K562 (cell line): ENCODE measurements around the gene C16orf96. TPM values are rescaled to one million over a fixed set of nuclear protein-coding genes. Genes with fewer than 3 reads are reported as not detected.

Experiments used
- ELF2 ChIP-seq: fragments of 250-450 bp; sonication (Bioruptor Pico); IDR thresholded peaks from 2 replicates; pipeline ENCODE4 v1.5.0; 2021; ENCODE audit warnings: mild to moderate bottlenecking
- JUNB ChIP-seq: fragments of 450-650 bp; formaldehyde crosslinking; conservative IDR thresholded peaks from 2 replicates; pipeline ENCODE4 v1.4.0; 2020; ENCODE audit warnings: mild to moderate bottlenecking
- MCM7 ChIP-seq, 2 experiments: fragments of 450-650 bp; IDR thresholded peaks; 2 replicates each; pipeline ENCODE4 v1.6.1; 2016 to 2018
- NR2C2 ChIP-seq, 2 experiments: fragments of 200-800 bp in 1 of 2; sonication (Bioruptor generic) in 1 of 2; sonication (generic) in 1 of 2; formaldehyde crosslinking in 1 of 2; IDR thresholded peaks; 2 replicates each; pipeline versions ENCODE4 v1.6.1 to v1.8.0; 2016 to 2022; ENCODE audit warnings: mild to moderate bottlenecking in 1 of 2, missing compliant biosample characterization in 1 of 2, missing genetic modification characterization in 1 of 2, missing genetic modification reagents in 1 of 2
- SMARCC2 ChIP-seq: fragments of 450-650 bp; IDR thresholded peaks from 2 replicates; pipeline ENCODE4 v1.6.1; 2017; ENCODE audit warnings: antibody characterized with exemption, moderate library complexity, mild to moderate bottlenecking, low read depth
- TBP ChIP-seq: optimal IDR thresholded peaks from 2 replicates; pipeline ENCODE3; 2011; ENCODE audit warnings: low read depth, low read length, improper control_type of control experiment
- ZNF23 ChIP-seq: fragments of 250-450 bp; sonication (Bioruptor Pico); IDR thresholded peaks from 2 replicates; pipeline ENCODE4 v1.4.0; 2020; ENCODE audit warnings: mild to moderate bottlenecking
- polyA plus RNA-seq, 8 experiments: library from polyadenylated mRNA; depleted of rRNA in 4 of 8; stranded (reverse) in 5 of 8; unstranded in 3 of 8; fragments of >200 nt; fragmentation: Nextera tagmentation in 2 of 8; fragmentation: Illumina TruSeq in 1 of 8; extraction: Ambion mirVana in 2 of 8; extraction: Trizol in 1 of 8; gene quantifications; 2 replicates each; pipeline versions ENCODE4 v1.2.1 to v1.2.3, GENCODE V29; 2011 to 2014; ENCODE audit warnings: inconsistent platforms in 1 of 8, missing spikeins in 1 of 8
- total RNA-seq, 7 experiments: library from RNA; depleted of rRNA in 6 of 7; stranded (reverse); fragments of >200 nt in 6 of 7; fragmentation: Illumina TruSeq in 2 of 7; extraction: Trizol in 2 of 7; gene quantifications; 2 replicates each; pipeline versions ENCODE4 v1.2.1 to v1.2.3, GENCODE V29; 2011 to 2021; ENCODE audit warnings: low replicate concordance in 1 of 7
- TF ChIP-seq, protein P1 (sequence below): sonication (generic); formaldehyde crosslinking; IDR thresholded peaks from 2 replicates; pipeline ENCODE4 v1.8.0; 2022; ENCODE audit warnings: mild to moderate bottlenecking, missing genetic modification reagents
- TF ChIP-seq, protein P2 (sequence below): fragments of 250-450 bp; sonication (Bioruptor Pico); IDR thresholded peaks from 2 replicates; pipeline ENCODE4 v1.5.0; 2020; ENCODE audit warnings: mild to moderate bottlenecking, borderline replicate concordance
- TF ChIP-seq, protein P3 (sequence below): sonication (generic); formaldehyde crosslinking; IDR thresholded peaks from 2 replicates; pipeline ENCODE4 v1.4.0; 2020; ENCODE audit warnings: mild to moderate bottlenecking, missing genetic modification reagents
- TF ChIP-seq, protein P4 (sequence below): sonication (generic); formaldehyde crosslinking; IDR thresholded peaks from 2 replicates; pipeline ENCODE4 v1.8.1; 2023; ENCODE audit warnings: mild to moderate bottlenecking, missing genetic modification reagents
- TF ChIP-seq, protein P5 (sequence below), 2 experiments: IDR thresholded peaks; 2 replicates each; pipeline ENCODE4 v1.6.1; 2011; ENCODE audit warnings: borderline replicate concordance in 1 of 2, control low read depth in 1 of 2, low read depth in 1 of 2, low read length in 1 of 2, mild to moderate bottlenecking in 1 of 2, mixed read lengths in 1 of 2, moderate library complexity in 1 of 2; ENCODE audit not compliant: insufficient read depth in 1 of 2, insufficient read length in 1 of 2, poor library complexity in 1 of 2, severe bottlenecking in 1 of 2; ENCODE audit errors: extremely low read depth in 1 of 2

C16orf96 gene
- total and polyA plus RNA-seq, 9 of the 15 experiments (the other 6 are each of a cell fraction or from before 2014, with no cell fraction given), result not detected

DNA sequence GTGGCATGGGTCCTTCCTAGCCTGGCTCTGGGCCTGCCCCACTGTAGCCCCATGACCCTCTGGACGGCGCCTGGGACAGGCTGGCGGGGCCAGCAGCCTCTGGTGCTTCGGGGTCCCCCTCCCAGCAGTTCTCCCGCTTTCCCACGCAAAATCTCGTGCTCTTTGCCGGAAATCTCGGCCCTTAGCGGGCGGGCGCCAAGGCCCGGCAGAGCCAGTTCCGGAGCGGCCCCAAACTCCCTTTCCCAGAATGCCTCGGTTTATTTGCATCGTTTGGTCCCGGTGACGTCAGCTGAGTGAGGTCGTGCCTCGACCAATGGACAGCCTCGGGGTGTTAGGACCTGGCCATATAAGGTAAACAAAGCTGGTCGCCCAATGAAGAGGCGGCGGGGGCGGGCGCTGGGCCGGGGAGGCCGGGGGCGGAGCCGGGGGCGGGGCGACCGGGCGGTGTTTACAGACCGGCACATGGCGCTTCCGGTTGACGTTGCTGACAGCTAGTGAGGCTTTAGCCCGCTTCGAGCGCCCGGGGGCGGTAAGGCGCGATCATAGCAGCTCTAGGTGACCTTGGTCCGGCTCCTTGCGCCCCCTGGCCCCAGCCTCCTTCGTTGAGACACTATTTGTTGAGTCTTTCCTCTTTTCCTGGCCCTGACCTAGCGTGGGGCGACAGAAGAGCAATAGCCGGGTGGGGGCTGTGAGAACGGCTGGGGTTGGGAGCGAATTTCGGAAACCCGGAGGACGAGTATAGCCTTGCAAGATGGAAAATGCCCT is 60.1 kb downstream of the C16orf96 start (continued):
- 0 out of 4 replicates have a peak, but pooled peaks of 1 of the 2 experiments have one; percentile 6 for TF ChIP-seq MCM7 (IDR thresholded peaks at IDR 0.05)
- no peak for TF ChIP-seq ZNF23 (CRISPR knock-in tag)
- TF ChIP-seq, protein P1, sequence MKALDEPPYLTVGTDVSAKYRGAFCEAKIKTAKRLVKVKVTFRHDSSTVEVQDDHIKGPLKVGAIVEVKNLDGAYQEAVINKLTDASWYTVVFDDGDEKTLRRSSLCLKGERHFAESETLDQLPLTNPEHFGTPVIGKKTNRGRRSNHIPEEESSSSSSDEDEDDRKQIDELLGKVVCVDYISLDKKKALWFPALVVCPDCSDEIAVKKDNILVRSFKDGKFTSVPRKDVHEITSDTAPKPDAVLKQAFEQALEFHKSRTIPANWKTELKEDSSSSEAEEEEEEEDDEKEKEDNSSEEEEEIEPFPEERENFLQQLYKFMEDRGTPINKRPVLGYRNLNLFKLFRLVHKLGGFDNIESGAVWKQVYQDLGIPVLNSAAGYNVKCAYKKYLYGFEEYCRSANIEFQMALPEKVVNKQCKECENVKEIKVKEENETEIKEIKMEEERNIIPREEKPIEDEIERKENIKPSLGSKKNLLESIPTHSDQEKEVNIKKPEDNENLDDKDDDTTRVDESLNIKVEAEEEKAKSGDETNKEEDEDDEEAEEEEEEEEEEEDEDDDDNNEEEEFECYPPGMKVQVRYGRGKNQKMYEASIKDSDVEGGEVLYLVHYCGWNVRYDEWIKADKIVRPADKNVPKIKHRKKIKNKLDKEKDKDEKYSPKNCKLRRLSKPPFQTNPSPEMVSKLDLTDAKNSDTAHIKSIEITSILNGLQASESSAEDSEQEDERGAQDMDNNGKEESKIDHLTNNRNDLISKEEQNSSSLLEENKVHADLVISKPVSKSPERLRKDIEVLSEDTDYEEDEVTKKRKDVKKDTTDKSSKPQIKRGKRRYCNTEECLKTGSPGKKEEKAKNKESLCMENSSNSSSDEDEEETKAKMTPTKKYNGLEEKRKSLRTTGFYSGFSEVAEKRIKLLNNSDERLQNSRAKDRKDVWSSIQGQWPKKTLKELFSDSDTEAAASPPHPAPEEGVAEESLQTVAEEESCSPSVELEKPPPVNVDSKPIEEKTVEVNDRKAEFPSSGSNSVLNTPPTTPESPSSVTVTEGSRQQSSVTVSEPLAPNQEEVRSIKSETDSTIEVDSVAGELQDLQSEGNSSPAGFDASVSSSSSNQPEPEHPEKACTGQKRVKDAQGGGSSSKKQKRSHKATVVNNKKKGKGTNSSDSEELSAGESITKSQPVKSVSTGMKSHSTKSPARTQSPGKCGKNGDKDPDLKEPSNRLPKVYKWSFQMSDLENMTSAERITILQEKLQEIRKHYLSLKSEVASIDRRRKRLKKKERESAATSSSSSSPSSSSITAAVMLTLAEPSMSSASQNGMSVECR (CRISPR knock-in tag), result peak; percentile 81
- no peak for TF ChIP-seq JUNB
- TF ChIP-seq ELF2 (CRISPR knock-in tag), result 0 out of 2 replicates have a peak, but pooled peaks have one; percentile 25
- TF ChIP-seq, protein P2, sequence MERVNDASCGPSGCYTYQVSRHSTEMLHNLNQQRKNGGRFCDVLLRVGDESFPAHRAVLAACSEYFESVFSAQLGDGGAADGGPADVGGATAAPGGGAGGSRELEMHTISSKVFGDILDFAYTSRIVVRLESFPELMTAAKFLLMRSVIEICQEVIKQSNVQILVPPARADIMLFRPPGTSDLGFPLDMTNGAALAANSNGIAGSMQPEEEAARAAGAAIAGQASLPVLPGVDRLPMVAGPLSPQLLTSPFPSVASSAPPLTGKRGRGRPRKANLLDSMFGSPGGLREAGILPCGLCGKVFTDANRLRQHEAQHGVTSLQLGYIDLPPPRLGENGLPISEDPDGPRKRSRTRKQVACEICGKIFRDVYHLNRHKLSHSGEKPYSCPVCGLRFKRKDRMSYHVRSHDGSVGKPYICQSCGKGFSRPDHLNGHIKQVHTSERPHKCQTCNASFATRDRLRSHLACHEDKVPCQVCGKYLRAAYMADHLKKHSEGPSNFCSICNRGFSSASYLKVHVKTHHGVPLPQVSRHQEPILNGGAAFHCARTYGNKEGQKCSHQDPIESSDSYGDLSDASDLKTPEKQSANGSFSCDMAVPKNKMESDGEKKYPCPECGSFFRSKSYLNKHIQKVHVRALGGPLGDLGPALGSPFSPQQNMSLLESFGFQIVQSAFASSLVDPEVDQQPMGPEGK (CRISPR knock-in tag), result peak; percentile 53; the same call in 1 of the 2 replicates
- TF ChIP-seq, protein P3, sequence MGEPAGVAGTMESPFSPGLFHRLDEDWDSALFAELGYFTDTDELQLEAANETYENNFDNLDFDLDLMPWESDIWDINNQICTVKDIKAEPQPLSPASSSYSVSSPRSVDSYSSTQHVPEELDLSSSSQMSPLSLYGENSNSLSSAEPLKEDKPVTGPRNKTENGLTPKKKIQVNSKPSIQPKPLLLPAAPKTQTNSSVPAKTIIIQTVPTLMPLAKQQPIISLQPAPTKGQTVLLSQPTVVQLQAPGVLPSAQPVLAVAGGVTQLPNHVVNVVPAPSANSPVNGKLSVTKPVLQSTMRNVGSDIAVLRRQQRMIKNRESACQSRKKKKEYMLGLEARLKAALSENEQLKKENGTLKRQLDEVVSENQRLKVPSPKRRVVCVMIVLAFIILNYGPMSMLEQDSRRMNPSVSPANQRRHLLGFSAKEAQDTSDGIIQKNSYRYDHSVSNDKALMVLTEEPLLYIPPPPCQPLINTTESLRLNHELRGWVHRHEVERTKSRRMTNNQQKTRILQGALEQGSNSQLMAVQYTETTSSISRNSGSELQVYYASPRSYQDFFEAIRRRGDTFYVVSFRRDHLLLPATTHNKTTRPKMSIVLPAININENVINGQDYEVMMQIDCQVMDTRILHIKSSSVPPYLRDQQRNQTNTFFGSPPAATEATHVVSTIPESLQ (CRISPR knock-in tag), result 0 out of 2 replicates have a peak, but pooled peaks have one; percentile 68
- TF ChIP-seq NR2C2 (CRISPR knock-in tag; IDR thresholded peaks at IDR 0.05), result no peak
- TF ChIP-seq NR2C2 (tag; IDR thresholded peaks at IDR 0.05), result peak; percentile 90
- TF ChIP-seq TBP, result peak; percentile 69
- TF ChIP-seq, protein P4, sequence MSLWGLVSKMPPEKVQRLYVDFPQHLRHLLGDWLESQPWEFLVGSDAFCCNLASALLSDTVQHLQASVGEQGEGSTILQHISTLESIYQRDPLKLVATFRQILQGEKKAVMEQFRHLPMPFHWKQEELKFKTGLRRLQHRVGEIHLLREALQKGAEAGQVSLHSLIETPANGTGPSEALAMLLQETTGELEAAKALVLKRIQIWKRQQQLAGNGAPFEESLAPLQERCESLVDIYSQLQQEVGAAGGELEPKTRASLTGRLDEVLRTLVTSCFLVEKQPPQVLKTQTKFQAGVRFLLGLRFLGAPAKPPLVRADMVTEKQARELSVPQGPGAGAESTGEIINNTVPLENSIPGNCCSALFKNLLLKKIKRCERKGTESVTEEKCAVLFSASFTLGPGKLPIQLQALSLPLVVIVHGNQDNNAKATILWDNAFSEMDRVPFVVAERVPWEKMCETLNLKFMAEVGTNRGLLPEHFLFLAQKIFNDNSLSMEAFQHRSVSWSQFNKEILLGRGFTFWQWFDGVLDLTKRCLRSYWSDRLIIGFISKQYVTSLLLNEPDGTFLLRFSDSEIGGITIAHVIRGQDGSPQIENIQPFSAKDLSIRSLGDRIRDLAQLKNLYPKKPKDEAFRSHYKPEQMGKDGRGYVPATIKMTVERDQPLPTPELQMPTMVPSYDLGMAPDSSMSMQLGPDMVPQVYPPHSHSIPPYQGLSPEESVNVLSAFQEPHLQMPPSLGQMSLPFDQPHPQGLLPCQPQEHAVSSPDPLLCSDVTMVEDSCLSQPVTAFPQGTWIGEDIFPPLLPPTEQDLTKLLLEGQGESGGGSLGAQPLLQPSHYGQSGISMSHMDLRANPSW (CRISPR knock-in tag), result no peak
- no peak for TF ChIP-seq SMARCC2
- TF ChIP-seq, protein P5, sequence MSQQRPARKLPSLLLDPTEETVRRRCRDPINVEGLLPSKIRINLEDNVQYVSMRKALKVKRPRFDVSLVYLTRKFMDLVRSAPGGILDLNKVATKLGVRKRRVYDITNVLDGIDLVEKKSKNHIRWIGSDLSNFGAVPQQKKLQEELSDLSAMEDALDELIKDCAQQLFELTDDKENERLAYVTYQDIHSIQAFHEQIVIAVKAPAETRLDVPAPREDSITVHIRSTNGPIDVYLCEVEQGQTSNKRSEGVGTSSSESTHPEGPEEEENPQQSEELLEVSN (IDR thresholded peaks at IDR 0.05; ENCODE audit: borderline replicate concordance in 1 of 2, extremely low read depth in 1 of 2, insufficient read depth in 1 of 2, insufficient read length in 1 of 2, low read depth in 1 of 2, low read length in 1 of 2, poor library complexity in 1 of 2, severe bottlenecking in 1 of 2), result peak; percentile 83 to 84
